HL-60 (cell line): ENCODE data around the gene DENND1A.

Source experiments
- GABPA ChIP-seq: IDR thresholded peaks from 2 replicates; pipeline ENCODE4 v1.6.1; 2012; ENCODE audit warnings: low read depth
- TF ChIP-seq, protein P1 (sequence below): IDR thresholded peaks from one replicate; pipeline ENCODE4 v1.5.1; 2011; ENCODE audit warnings: low read length, control low read depth, inconsistent platforms; ENCODE audit not compliant: insufficient read depth
- TF ChIP-seq, protein P2 (sequence below): IDR thresholded peaks from 2 replicates; pipeline ENCODE4 v1.6.1; 2012; ENCODE audit warnings: low read depth; ENCODE audit not compliant: insufficient replicate concordance

- TF ChIP-seq, protein P1, sequence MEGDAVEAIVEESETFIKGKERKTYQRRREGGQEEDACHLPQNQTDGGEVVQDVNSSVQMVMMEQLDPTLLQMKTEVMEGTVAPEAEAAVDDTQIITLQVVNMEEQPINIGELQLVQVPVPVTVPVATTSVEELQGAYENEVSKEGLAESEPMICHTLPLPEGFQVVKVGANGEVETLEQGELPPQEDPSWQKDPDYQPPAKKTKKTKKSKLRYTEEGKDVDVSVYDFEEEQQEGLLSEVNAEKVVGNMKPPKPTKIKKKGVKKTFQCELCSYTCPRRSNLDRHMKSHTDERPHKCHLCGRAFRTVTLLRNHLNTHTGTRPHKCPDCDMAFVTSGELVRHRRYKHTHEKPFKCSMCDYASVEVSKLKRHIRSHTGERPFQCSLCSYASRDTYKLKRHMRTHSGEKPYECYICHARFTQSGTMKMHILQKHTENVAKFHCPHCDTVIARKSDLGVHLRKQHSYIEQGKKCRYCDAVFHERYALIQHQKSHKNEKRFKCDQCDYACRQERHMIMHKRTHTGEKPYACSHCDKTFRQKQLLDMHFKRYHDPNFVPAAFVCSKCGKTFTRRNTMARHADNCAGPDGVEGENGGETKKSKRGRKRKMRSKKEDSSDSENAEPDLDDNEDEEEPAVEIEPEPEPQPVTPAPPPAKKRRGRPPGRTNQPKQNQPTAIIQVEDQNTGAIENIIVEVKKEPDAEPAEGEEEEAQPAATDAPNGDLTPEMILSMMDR = no peak
- TF ChIP-seq, protein P2, sequence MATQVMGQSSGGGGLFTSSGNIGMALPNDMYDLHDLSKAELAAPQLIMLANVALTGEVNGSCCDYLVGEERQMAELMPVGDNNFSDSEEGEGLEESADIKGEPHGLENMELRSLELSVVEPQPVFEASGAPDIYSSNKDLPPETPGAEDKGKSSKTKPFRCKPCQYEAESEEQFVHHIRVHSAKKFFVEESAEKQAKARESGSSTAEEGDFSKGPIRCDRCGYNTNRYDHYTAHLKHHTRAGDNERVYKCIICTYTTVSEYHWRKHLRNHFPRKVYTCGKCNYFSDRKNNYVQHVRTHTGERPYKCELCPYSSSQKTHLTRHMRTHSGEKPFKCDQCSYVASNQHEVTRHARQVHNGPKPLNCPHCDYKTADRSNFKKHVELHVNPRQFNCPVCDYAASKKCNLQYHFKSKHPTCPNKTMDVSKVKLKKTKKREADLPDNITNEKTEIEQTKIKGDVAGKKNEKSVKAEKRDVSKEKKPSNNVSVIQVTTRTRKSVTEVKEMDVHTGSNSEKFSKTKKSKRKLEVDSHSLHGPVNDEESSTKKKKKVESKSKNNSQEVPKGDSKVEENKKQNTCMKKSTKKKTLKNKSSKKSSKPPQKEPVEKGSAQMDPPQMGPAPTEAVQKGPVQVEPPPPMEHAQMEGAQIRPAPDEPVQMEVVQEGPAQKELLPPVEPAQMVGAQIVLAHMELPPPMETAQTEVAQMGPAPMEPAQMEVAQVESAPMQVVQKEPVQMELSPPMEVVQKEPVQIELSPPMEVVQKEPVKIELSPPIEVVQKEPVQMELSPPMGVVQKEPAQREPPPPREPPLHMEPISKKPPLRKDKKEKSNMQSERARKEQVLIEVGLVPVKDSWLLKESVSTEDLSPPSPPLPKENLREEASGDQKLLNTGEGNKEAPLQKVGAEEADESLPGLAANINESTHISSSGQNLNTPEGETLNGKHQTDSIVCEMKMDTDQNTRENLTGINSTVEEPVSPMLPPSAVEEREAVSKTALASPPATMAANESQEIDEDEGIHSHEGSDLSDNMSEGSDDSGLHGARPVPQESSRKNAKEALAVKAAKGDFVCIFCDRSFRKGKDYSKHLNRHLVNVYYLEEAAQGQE = no peak
- TF ChIP-seq GABPA = no peak
Observed at GRCh38 chr9:123478160-123478559, 451.8 kb downstream of the DENND1A start.
